ENCODE results near the gene LRRC8D.
A peak's percentile ranks its signal among the peaks of the same experiment; 100 is the strongest.

Gene LRRC8D

DNA sequence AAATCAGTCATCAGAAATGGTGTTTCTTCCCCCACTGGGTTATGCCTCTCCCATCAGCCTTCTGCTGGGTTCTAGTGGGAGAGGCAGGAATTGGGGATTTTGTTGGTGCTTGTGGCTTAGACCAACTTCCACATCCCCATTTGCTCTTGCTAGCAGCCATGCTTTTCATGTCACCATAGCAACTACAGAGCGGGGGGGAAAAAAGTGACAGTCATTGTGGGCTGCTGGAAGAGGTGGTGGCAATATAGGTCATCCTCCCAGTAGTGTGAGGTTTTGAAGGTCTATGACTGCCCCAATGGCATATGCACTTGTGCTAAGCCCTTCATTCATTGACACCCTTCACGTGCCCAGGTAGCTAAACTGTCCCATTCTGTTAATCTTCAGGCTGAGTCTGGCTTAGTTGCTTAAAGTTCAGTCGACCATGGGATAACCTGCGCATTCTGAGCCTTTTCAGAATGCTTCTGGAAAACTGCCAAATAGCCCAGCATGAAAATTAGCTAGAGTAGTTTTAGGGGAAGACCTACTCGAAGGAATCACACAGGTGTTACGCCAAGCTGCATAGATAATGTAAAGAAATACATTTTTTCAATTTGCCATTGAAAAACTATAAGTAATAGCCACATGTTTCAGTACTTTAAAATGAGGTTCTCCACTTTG lies 120.4 kb downstream of the LRRC8D start:
- no peak for DNase-seq (ENCODE audit: low read depth)

DNA sequence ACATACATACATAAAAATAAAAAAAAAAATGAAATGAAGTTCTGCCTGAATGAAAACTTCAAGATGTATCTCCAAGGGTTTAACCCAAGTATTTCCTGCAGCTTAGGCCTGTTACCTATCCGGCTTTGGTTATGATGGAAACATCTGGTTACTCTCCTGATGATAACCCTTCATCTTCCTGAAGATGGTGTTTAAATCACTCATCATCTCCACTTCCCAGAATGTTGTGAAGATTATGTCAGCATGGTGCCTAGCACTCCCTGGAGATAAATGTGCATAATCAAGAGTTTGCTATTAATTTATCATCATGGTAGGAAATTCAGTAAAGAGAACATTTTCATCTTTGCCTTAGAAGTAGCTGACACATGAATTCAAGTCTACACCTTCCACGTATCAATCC lies 121.2 kb downstream of the LRRC8D start:
- no peak for DNase-seq (ENCODE audit: low read depth)

- no peak for DNase-seq (ENCODE audit: low read depth)
Observed at GRCh38 chr1:89942825-89943658, 122.2 kb downstream of the LRRC8D start.

GRCh38 chr1:89943846-89944781 lies 123.3 kb downstream of the LRRC8D start:
- no peak for DNase-seq (ENCODE audit: low read depth)

- DNase-seq (ENCODE audit: low read depth), result no peak
Observed at GRCh38 chr1:89945852-89946476, 125.1 kb downstream of the LRRC8D start.

GRCh38 chr1:89946532-89946931 lies 125.7 kb downstream of the LRRC8D start:
- no peak for DNase-seq (ENCODE audit: low read depth)

GRCh38 chr1:89948722-89949345 lies 128.0 kb downstream of the LRRC8D start:
- no peak for DNase-seq (ENCODE audit: low read depth)

- DNase-seq (ENCODE audit: low read depth), result no peak
Observed at GRCh38 chr1:89949991-89950624, 129.3 kb downstream of the LRRC8D start.

GRCh38 chr1:89950703-89951102 lies 129.9 kb downstream of the LRRC8D start:
- no peak for DNase-seq (ENCODE audit: low read depth)

DNA sequence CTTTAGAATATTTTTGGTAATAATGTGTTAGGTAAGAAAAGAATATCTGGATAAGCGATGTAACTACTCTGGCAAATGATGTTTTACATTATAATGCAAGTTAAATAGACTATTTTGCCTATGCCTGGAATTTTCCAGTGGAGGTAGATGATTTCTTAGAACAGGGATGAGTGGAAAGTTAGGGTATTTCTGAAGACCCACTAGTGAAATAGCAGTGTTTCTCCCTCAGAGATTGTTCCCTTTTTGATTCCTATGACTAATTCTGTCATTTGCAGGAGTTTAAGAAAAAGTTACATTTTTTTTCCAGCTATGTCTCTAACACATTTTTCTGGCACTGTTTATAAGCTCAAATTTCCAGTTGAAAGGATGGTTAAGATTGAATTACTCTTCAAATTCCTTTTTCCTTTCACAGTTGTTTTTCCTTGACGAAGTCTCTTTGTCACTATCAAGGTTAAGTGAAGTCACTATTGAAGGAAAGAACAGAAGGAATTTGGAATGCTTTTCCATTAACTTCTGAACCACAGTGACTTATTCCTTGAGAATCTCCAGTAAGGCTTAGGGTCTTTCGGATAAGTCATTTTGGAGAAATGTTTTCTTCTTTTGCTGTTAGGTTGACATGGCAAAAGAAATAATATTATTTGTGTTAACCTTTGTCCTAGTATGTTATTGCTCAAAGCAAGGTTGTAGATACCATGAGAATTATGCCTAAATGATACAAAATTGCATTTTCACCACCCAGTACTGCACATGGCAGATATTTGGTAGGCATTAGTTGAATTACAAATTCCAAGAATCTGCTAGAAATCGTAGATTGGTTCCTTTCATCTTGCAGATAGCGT lies 131.2 kb downstream of the LRRC8D start:
- no peak for DNase-seq (ENCODE audit: low read depth)

DNA sequence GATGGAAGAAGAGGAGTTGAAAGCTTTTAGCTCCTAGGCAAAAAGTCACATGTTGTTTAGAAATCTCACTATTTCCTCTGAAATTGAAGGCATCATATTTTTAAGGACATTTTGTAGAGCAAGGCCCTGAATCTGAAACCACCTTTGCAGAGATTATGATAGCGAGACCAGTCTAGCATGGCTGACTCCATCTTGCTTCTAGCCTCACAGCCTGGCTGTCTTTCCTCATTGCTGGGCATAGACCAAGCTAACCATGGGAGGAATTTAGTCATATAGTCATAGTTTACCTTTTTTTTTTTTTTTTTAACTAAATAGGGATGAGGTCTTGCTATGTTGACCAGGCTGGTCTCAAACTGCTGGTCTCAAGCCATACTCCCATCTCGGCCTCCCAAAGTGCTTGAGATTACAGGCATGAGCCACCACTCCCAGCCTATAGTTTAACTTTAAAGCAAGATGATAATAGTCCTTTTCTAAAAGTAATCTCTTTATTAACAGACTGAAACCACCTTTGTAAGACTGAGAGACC lies 131.8 kb downstream of the LRRC8D start:
- no peak for DNase-seq (ENCODE audit: low read depth)

DNA sequence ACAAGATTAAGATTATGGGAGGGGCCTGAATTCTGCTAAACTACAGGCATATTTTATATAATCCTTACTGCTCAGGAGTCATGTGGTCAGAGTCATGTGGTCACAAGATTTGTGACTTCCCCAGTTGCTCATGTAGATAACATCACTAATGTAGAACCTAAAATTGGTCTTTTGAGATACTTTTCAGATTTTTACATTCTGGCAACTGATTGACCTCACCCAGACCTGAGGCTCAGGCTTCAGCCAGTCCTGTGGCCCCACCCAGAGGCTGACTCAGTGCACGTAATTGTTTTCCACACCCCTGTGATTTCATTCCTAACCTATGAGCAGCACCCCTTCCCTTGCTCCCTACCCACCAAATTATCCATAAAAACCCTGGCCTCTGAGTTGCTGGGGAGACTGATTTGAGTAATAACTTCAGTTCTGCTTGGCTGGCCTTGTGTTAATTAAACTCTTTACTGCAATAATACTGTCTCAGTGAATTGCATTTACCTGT lies 132.3 kb downstream of the LRRC8D start:
- peak; percentile 9 for DNase-seq (ENCODE audit: low read depth)

- no peak for DNase-seq (ENCODE audit: low read depth)
Observed at GRCh38 chr1:89953929-89954328, 133.1 kb downstream of the LRRC8D start.

DNA sequence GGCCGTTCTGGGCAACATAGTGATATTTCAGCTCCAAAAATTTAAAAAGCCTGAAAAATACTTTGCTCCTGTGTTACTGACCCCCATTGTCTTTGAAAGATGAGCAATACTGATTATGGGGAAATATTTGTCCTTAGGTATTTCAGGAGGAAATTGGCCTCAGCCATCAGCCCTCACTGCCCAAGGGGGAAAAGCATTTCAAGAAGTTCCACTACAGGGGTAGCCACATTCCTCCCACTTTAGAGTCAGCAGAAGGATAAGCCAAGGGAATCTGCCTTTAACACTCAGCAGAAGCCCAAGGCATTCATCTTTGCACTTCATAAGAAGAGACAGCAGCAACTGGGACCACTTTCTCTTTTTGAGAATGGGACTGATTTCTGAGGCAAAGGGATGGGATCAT lies 133.6 kb downstream of the LRRC8D start:
- no peak for DNase-seq (ENCODE audit: low read depth)

GRCh38 chr1:89955311-89956205 lies 134.7 kb downstream of the LRRC8D start:
- no peak for DNase-seq (ENCODE audit: low read depth)

- DNase-seq (ENCODE audit: low read depth), result no peak
Observed at GRCh38 chr1:89957107-89957506, 136.3 kb downstream of the LRRC8D start.

DNA sequence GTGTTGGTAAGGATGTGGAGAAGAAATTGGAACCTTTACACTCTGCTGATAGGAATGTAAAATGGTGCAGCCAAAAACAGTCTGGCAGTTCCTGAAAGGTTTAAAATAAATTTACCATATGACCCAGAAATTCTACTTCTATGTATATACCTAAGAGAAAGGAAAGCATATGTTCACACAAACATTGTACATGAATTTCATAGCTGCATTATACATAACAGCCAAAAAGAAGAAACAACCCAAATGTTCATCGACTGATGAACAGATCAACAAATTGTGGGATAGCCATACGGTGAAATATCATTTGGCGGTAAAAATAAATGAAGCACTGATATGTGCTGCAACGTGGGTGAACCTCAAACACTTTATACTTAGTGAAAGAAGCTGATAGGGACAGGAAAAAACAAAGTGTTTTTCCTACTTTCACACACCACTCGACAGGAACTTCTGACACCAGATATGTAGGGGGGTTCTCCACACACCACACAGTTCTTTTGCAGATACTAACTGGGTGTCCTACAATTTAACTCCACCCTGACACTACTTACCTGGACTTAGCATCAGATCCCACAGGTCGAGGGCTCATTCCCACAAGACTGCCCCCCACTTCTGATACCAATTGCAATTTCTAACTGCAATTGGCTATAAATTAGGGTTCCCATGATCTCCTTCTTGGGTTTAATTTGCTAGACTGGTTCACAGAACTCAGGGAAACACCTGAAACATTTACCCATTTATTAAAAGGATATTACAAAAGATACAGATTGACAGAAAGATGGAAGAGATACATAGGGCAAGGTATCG lies 138.2 kb downstream of the LRRC8D start:
- DNase-seq (ENCODE audit: low read depth), result no peak

GRCh38 chr1:89959719-89960118 lies 138.9 kb downstream of the LRRC8D start:
- DNase-seq (ENCODE audit: low read depth), result no peak
